GM12872 (cell line): Measurements from ENCODE around the gene CCKAR.

Experiments
- TF ChIP-seq, protein P1 (sequence below): IDR thresholded peaks from 3 replicates; pipeline ENCODE4 v1.5.1; 2011; ENCODE audit warnings: low read depth, mild to moderate bottlenecking, low read length, moderate library complexity; ENCODE audit not compliant: insufficient read depth

CCKAR gene

DNA sequence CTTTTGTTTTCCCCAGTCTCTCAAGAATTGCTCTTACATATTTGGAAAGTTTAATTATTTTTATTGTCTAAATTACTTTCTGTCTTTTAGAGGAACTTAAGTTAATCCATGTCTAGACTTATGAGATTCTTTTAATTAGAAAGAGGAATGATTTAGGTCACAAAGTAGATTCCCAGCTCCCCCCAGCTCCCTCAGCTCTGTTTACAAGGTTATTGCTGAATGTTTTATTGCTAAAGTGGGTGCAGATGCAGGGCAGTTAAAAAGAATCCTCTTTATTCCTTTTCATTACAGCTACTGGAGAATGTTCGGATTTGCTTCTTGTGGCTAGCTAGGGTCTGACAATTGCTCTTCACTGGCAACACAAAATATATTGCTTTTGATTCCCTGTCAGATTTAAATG lies 33.7 kb upstream of the CCKAR start:
- TF ChIP-seq, protein P1, sequence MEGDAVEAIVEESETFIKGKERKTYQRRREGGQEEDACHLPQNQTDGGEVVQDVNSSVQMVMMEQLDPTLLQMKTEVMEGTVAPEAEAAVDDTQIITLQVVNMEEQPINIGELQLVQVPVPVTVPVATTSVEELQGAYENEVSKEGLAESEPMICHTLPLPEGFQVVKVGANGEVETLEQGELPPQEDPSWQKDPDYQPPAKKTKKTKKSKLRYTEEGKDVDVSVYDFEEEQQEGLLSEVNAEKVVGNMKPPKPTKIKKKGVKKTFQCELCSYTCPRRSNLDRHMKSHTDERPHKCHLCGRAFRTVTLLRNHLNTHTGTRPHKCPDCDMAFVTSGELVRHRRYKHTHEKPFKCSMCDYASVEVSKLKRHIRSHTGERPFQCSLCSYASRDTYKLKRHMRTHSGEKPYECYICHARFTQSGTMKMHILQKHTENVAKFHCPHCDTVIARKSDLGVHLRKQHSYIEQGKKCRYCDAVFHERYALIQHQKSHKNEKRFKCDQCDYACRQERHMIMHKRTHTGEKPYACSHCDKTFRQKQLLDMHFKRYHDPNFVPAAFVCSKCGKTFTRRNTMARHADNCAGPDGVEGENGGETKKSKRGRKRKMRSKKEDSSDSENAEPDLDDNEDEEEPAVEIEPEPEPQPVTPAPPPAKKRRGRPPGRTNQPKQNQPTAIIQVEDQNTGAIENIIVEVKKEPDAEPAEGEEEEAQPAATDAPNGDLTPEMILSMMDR, result no peak

DNA sequence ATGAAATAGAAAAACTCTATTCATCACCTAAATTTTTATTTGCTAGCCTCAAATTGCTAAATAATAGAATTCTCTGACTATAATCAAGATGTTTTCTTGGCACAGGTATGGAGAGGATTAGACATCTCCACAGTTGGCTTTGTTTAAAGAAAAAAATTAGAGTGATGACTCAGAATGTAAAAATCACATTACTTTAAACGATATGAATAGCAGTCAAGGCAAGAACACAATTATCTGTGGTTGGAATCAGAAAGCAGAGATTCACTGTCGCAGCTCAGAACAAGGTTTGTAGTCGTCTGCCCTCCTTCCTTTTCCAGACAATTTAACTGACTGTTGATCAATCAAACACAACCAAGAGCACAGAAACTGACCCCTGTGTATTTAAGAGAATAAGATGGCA lies 32.2 kb upstream of the CCKAR start:
- TF ChIP-seq, protein P1, result no peak

DNA sequence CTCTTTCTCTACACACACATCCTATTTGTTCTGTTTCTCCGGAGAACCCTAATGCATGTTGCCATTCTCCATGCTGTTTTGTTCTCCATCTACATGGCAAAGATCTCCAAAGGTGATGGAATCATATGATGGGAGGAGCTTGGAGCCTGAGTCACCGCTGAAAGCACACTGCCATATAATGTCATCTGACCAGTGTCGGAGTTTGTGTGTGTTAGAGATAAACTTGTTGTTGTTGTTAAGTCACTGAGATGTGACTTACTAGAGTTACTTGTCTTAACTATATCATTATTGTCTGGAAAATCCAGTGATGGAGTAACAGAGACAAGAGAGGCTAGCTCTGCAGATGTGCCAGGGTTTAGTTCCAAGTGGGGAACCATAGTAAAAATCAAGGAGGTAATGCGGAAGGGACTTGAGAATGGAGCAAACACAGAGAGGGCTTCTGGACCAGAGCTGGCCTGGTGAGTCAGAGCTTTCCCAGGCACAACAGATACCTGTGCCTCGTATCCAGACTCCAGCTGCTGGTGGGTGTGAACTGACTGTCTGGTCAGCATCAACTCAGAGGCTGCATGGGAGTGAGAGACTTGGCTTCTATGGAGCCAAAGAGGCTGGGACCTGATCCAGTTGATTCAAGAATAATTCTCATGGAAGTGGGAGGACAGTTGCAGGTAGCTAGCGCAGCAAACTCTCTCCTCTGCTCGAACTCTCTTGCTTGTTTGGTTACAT lies 30.6 kb upstream of the CCKAR start:
- TF ChIP-seq, protein P1, result no peak

DNA sequence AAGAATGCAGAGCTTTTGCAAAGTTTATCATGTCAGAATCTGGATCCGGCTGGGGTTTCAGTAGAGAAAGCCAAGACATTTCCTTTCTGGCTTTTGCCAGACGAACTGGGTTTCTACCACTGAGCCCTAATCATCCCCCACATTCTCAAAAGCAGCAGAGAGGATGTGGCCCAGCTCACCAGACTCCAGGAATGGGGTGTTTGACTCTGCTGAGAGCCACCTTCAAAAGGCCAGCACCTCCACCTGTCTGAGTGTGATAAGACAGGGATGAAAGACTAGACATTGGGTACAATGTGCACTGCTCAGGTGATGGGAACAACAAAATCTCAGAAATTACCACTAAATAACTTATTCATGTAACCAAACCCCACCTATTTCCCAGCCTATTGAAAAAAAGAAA lies 25.7 kb upstream of the CCKAR start:
- TF ChIP-seq, protein P1, result no peak

DNA sequence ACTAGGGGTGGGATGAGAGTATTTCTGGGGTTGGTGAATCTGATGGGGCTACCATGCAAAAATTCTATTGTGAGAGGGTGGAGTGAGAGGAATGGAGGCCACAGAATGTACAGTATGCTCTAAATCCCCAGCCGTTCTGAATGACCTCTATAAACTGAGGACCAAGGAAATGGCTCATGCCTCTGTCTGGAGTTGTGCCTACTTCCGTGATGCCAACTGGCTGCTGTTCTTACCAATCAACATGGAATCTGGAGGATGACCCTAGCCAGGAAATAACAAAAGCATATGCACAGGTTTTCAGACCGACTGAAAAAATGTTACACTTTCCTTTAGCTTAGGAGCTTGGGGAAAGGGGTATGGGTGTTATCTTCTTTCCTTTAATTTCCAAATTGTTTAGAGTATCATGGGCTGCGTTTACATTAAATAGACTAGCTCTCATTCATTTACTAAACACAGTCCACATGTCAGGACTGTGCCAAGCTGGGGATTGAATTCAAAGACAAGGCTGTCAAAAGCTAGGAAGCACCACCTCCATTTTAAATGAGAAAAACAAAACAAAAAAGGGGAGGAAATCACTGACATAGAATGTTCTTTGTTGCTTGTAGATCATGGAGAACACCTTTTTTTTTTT lies 20.2 kb upstream of the CCKAR start:
- TF ChIP-seq, protein P1, result no peak

DNA sequence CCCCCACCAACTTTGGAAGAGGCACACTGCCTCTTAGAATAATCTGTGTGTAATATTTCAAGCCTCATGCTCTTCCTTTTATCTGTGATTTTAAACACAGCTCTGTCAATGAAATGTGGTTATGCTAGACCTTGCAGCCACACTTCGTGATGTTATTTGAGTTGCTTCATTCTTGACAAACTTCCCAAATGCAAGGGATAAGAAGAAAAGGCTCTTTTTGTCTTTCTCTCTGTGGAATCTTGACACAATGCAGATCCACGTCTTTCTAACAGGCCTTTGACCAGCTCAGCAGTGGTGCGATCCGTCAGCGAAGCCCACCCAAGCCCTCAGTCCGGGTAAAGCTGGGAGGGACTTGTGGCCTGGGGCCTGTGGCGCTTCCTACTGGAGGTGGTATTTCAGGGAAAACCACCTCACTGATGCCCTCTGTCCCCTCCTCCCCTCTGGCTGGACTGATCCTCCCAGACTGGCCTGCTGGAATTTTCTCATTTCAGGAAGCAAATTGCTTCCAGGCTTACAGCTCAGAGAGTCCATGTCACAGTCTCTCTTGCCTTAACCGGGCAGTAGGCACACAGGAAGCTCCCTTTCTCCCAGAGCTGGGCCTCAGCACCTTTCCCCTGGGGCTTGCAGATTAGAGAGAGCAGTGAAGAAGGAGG lies 19.5 kb upstream of the CCKAR start:
- TF ChIP-seq, protein P1, result no peak

DNA sequence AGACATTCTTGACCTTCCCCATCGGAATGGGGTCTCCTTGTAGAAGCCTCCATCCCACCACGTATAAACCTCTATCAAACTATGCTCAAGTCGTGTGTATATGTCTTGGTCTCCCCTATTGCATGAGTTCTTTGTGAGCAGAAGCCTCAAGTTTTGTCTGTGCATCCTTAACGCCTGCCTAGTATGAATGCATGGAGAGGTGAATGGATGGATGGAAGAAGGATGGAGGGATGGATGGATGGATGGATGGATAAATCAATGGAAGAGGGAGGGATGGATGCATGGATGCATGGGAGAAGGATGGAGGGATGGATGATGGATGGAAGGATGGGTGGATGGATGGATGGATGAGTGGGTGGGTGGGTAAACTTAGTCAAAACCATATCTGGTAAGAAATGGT lies 17.0 kb upstream of the CCKAR start:
- TF ChIP-seq, protein P1, result no peak
